Neural cell (in vitro differentiated cells): Measurements from ENCODE around the gene DUT. TPM values are rescaled to one million over a fixed set of nuclear protein-coding genes. Genes with fewer than 3 reads are reported as not detected.
"Not testable (repeated sequence)": the region's sequence is repeated elsewhere in the genome, so short reads cannot be mapped to it uniquely, and the experiment has no call there.

Experiments used
- H2AFZ ChIP-seq: fragments of 200-600, 300-800 bp; sonication (generic), shearing (Covaris generic); 2 replicates; pipeline ENCODE4 v1.6.0; 2014; ENCODE audit warnings: low read depth, mild to moderate bottlenecking, antibody characterized with exemption, low read length, moderate library complexity
- H3F3A ChIP-seq: fragments of 200-600 bp; shearing (Covaris generic); 2 replicates; pipeline ENCODE4 v1.6.1; 2016; ENCODE audit warnings: mild to moderate bottlenecking, moderate library complexity, mixed read lengths, antibody characterized with exemption, low read length; ENCODE audit not compliant: insufficient read depth, poor library complexity, severe bottlenecking
- H3K27ac ChIP-seq: fragments of 200-600, 300-800 bp; sonication (generic), shearing (Covaris generic); 2 replicates; pipeline ENCODE4 v1.5.1; 2014; ENCODE audit warnings: mild to moderate bottlenecking, low read length, moderate library complexity
- H3K27me3 ChIP-seq: fragments of 300-800, 200-600 bp; sonication (generic), shearing (Covaris generic); 2 replicates; pipeline ENCODE4 v1.6.0; 2014; ENCODE audit warnings: mild to moderate bottlenecking, low read depth, low read length, moderate library complexity; ENCODE audit not compliant: insufficient read depth
- H3K36me3 ChIP-seq: fragments of 300-800, 200-600 bp; sonication (generic), shearing (Covaris generic); 2 replicates; pipeline ENCODE4 v1.5.1; 2014; ENCODE audit warnings: mild to moderate bottlenecking, antibody characterized with exemption, low read length, moderate library complexity; ENCODE audit not compliant: insufficient read depth
- H3K4me2 ChIP-seq: fragments of 300-800, 200-600 bp; sonication (generic), shearing (Covaris generic); 2 replicates; pipeline ENCODE4 v1.6.0; 2014; ENCODE audit warnings: mild to moderate bottlenecking, low read length
- H3K4me3 ChIP-seq: fragments of 300-800, 200-600 bp; sonication (generic), shearing (Covaris generic); 2 replicates; pipeline ENCODE4 v1.5.1; 2014; ENCODE audit warnings: mild to moderate bottlenecking, low read length, moderate library complexity
- H3K79me2 ChIP-seq: fragments of 200-600 bp; shearing (Covaris generic); replicated peaks from 2 replicates; pipeline ENCODE4 v1.6.0; 2014; ENCODE audit warnings: mild to moderate bottlenecking, low read length, moderate library complexity; ENCODE audit not compliant: insufficient read depth
- H3K9ac ChIP-seq: fragments of 300-800, 200-600 bp; sonication (generic), shearing (Covaris generic); 2 replicates; pipeline ENCODE4 v1.6.1; 2016; ENCODE audit warnings: mild to moderate bottlenecking, low read length, mixed read lengths
- H3K9me2 ChIP-seq: fragments of 200-600 bp; shearing (Covaris generic); 2 replicates; pipeline ENCODE4 v1.6.1; 2016; ENCODE audit warnings: mild to moderate bottlenecking, low read length, mixed read lengths; ENCODE audit not compliant: insufficient read depth
- H3K9me3 ChIP-seq: fragments of 200-600, 300-800 bp; sonication (generic), shearing (Covaris generic); 2 replicates; pipeline ENCODE4 v1.6.1; 2016; ENCODE audit warnings: mild to moderate bottlenecking, mixed run types, low read length, moderate library complexity, mixed read lengths
- H4K20me1 ChIP-seq: fragments of 200-600 bp; shearing (Covaris generic); 2 replicates; pipeline ENCODE4 v1.6.1; 2016; ENCODE audit warnings: mild to moderate bottlenecking, mixed run types; ENCODE audit not compliant: insufficient read depth
- CTCF ChIP-seq: fragments of 450-650 bp; IDR thresholded peaks from 2 replicates; pipeline ENCODE4 v1.5.1; 2014; ENCODE audit warnings: antibody characterized with exemption, mild to moderate bottlenecking, moderate library complexity; ENCODE audit not compliant: poor library complexity, severe bottlenecking
- EP300 ChIP-seq: fragments of 450-650 bp; conservative IDR thresholded peaks from 2 replicates; pipeline ENCODE4 v1.6.1; 2014; ENCODE audit warnings: antibody characterized with exemption, mild to moderate bottlenecking, moderate library complexity; ENCODE audit not compliant: poor library complexity, severe bottlenecking
- EZH2 ChIP-seq: fragments of 200-600, 300-800 bp; shearing (Covaris generic), sonication (generic); IDR thresholded peaks from 2 replicates; pipeline ENCODE4 v1.6.1; 2014; ENCODE audit warnings: antibody characterized with exemption, low read length, borderline replicate concordance, mild to moderate bottlenecking; ENCODE audit not compliant: insufficient read depth, poor library complexity, severe bottlenecking
- MXI1 ChIP-seq: fragments of 450-650 bp; conservative IDR thresholded peaks from 2 replicates; pipeline ENCODE4 v1.6.1; 2014; ENCODE audit warnings: antibody characterized with exemption, mild to moderate bottlenecking; ENCODE audit not compliant: poor library complexity, severe bottlenecking
- POLR2AphosphoS5 ChIP-seq: IDR thresholded peaks from 2 replicates; pipeline ENCODE4 v1.6.1; 2012
- RAD21 ChIP-seq: fragments of 450-650 bp; conservative IDR thresholded peaks from 2 replicates; pipeline ENCODE4 v1.6.1; 2014; ENCODE audit warnings: antibody characterized with exemption, mild to moderate bottlenecking, moderate library complexity
- REST ChIP-seq: IDR thresholded peaks from 2 replicates; pipeline ENCODE4 v1.6.1; 2012; ENCODE audit warnings: borderline replicate concordance
- SMC3 ChIP-seq: fragments of 450-650 bp; conservative IDR thresholded peaks from 2 replicates; pipeline ENCODE4 v1.6.1; 2014; ENCODE audit warnings: antibody characterized with exemption, mild to moderate bottlenecking, moderate library complexity; ENCODE audit not compliant: poor library complexity
- TAF1 ChIP-seq: IDR thresholded peaks from 2 replicates; pipeline ENCODE4 v1.6.1; 2012; ENCODE audit warnings: low read depth
- polyA plus RNA-seq: library from polyadenylated mRNA; depleted of rRNA; stranded (reverse); fragments of >200 nt; gene quantifications from 2 replicates; pipeline ENCODE4 v1.2.3, GENCODE V29; 2014

The DUT gene
- polyA plus RNA-seq, 1 donor from 2014 or later: 263 TPM

- Histone ChIP-seq H3F3A (no peaks in the 10 kb centered on the region), H3K4me3 (no peak overlapping the region), H3K9ac (no peak overlapping the region), H3K9me2 (no peaks in the 10 kb centered on the region), H4K20me1 (no peaks in the 10 kb centered on the region), H3K4me2 (no peak overlapping the region), H3K9me3 (no peaks in the 10 kb centered on the region), H3K36me3 (no peaks in the 10 kb centered on the region), H3K27ac (no peak overlapping the region), H3K27me3 (no peaks in the 10 kb centered on the region), H2AFZ (no peak overlapping the region), H3K79me2 (peaks cover 3% of the 10 kb centered on the region)
- TF ChIP-seq SMC3: no peak
- no peak for TF ChIP-seq MXI1
- no peak for TF ChIP-seq RAD21
- TF ChIP-seq REST: no peak
- TF ChIP-seq EZH2: no peak
- TF ChIP-seq TAF1: no peak
- TF ChIP-seq POLR2AphosphoS5: no peak
- no peak for TF ChIP-seq EP300
- no peak for TF ChIP-seq CTCF
These were observed 6.3 kb upstream of the DUT start for GRCh38 chr15:48324949-48325348.

GRCh38 chr15:48325400-48325799 lies 5.8 kb upstream of the DUT start:
- H3K27ac ChIP-seq: no peak overlapping the region
- TF ChIP-seq POLR2AphosphoS5 (no peak), SMC3 (no peak), TAF1 (no peak), EZH2 (no peak), CTCF (no peak), MXI1 (no peak), REST (no peak)

GRCh38 chr15:48326180-48326579 lies 5.0 kb upstream of the DUT start:
- not testable (repeated sequence) for H3K9me3 ChIP-seq, H3K4me2 ChIP-seq, H3K4me3 ChIP-seq

More at GRCh38 chr15:48325400-48325799, 5.8 kb upstream of the DUT start:
- Histone ChIP-seq H4K20me1 (no peaks in the 10 kb centered on the region), H3K9me3 (no peaks in the 10 kb centered on the region), H3K36me3 (no peaks in the 10 kb centered on the region), H3F3A (no peaks in the 10 kb centered on the region), H3K4me3 (no peak overlapping the region), H3K27me3 (no peaks in the 10 kb centered on the region), H3K9ac (no peak overlapping the region), H3K4me2 (no peak overlapping the region), H3K9me2 (no peaks in the 10 kb centered on the region), H2AFZ (no peak overlapping the region), H3K79me2 (peaks cover 6% of the 10 kb centered on the region)

More at GRCh38 chr15:48326180-48326579, 5.0 kb upstream of the DUT start:
- H3F3A ChIP-seq, H4K20me1 ChIP-seq, H3K27me3 ChIP-seq, H3K79me2 ChIP-seq, H3K36me3 ChIP-seq, H3K9me2 ChIP-seq, H3K27ac ChIP-seq, H3K9ac ChIP-seq, H2AFZ ChIP-seq: not testable (repeated sequence)
